22Rv1 (cell line): ENCODE data around the gene AP5S1.

Experiments used
- CTCF ChIP-seq: fragments of 450-650 bp; IDR thresholded peaks from 2 replicates; pipeline ENCODE4 v1.5.1; 2017; ENCODE audit warnings: mild to moderate bottlenecking
- ZFX ChIP-seq: fragments of 450-650 bp; IDR thresholded peaks from 2 replicates; pipeline ENCODE4 v1.6.1; 2017; ENCODE audit warnings: antibody characterized with exemption, borderline replicate concordance

GRCh38 chr20:3801299-3801698 is 19.0 kb upstream of the AP5S1 start:
- TF ChIP-seq ZFX (no peak), CTCF (no peak)
